GM12878 (cell line): ENCODE results near the gene ATP6V0D1. TPM values are rescaled to one million over a fixed set of nuclear protein-coding genes. Genes with fewer than 3 reads are reported as not detected.

Source experiments
- ATF7 ChIP-seq: fragments of 450-650 bp; IDR thresholded peaks from 2 replicates; pipeline ENCODE4 v1.6.1; 2016; ENCODE audit warnings: low read depth, mild to moderate bottlenecking
- BACH1 ChIP-seq: fragments of 450-650 bp; IDR thresholded peaks from 2 replicates; pipeline ENCODE4 v1.6.1; 2017; ENCODE audit warnings: mild to moderate bottlenecking, borderline replicate concordance
- CBX5 ChIP-seq: sonication (generic); IDR thresholded peaks from 2 replicates; pipeline ENCODE4 v1.6.1; 2016; ENCODE audit warnings: low read depth, moderate library complexity, mild to moderate bottlenecking, inconsistent platforms
- CEBPB ChIP-seq, 2 experiments: fragments of 150-350 bp in 1 of 2; IDR thresholded peaks; 2 replicates each; pipeline ENCODE4 v1.6.1; 2012 to 2014; ENCODE audit warnings: low read depth in 2 of 2, low read length in 2 of 2, borderline replicate concordance in 1 of 2, inconsistent platforms in 1 of 2
- E2F4 ChIP-seq: IDR thresholded peaks from 2 replicates; pipeline ENCODE4 v1.6.1; 2012; ENCODE audit warnings: low read depth, low read length, improper control_type of control experiment
- ELK1 ChIP-seq: IDR thresholded peaks from 2 replicates; pipeline ENCODE4 v1.6.1; 2012; ENCODE audit warnings: low read depth, low read length, improper control_type of control experiment
- FOXM1 ChIP-seq: IDR thresholded peaks from 2 replicates; pipeline ENCODE4 v1.6.1; 2012; ENCODE audit warnings: low read depth, mild to moderate bottlenecking, inconsistent platforms, low read length, moderate library complexity
- HCFC1 ChIP-seq: fragments of 150-350 bp; IDR thresholded peaks from 2 replicates; pipeline ENCODE4 v1.6.1; 2014; ENCODE audit warnings: low read length
- IKZF2 ChIP-seq, 2 experiments: fragments of 450-650 bp; IDR thresholded peaks; 2 replicates each; pipeline ENCODE4 v1.6.1; 2017; ENCODE audit warnings: mild to moderate bottlenecking in 2 of 2, moderate library complexity in 2 of 2
- KDM1A ChIP-seq: fragments of 200-600 bp; sonication (generic); IDR thresholded peaks from 2 replicates; pipeline ENCODE4 v1.6.1; 2016; ENCODE audit warnings: borderline replicate concordance
- MYC ChIP-seq: IDR thresholded peaks from 2 replicates; pipeline ENCODE4 v1.6.1; 2011; ENCODE audit warnings: mild to moderate bottlenecking, low read length, moderate library complexity, inconsistent platforms; ENCODE audit not compliant: insufficient read depth, insufficient replicate concordance, insufficient read length, severe bottlenecking
- POLR2AphosphoS2 ChIP-seq: IDR thresholded peaks from 2 replicates; pipeline ENCODE4 v1.6.1; 2011; ENCODE audit warnings: low read depth, mild to moderate bottlenecking, low read length, improper control_type of control experiment, moderate library complexity
- SIX5 ChIP-seq: IDR thresholded peaks from 2 replicates; pipeline ENCODE4 v1.6.1; 2011; ENCODE audit warnings: mild to moderate bottlenecking, low read depth, low read length, moderate library complexity; ENCODE audit not compliant: severe bottlenecking
- SMARCA5 ChIP-seq: fragments of 450-650 bp; IDR thresholded peaks from 2 replicates; pipeline ENCODE4 v1.6.1; 2017; ENCODE audit warnings: mild to moderate bottlenecking
- TAF1 ChIP-seq: IDR thresholded peaks from 2 replicates; pipeline ENCODE4 v1.6.1; 2011; ENCODE audit warnings: mild to moderate bottlenecking, low read depth, low read length, borderline replicate concordance
- TBL1XR1 ChIP-seq: IDR thresholded peaks from 2 replicates; pipeline ENCODE4 v1.6.1; 2012; ENCODE audit warnings: low read depth, low read length, improper control_type of control experiment
- YBX1 ChIP-seq: fragments of 450-650 bp; IDR thresholded peaks from 2 replicates; pipeline ENCODE4 v1.6.1; 2016; ENCODE audit warnings: antibody characterized with exemption
- ZNF24 ChIP-seq: fragments of 450-650 bp; IDR thresholded peaks from 2 replicates; pipeline ENCODE4 v1.6.1; 2017; ENCODE audit warnings: antibody characterized with exemption, mild to moderate bottlenecking
- ZNF687 ChIP-seq: fragments of 450-650 bp; IDR thresholded peaks from 2 replicates; pipeline ENCODE4 v1.6.1; 2017; ENCODE audit warnings: mild to moderate bottlenecking, moderate library complexity
- polyA plus RNA-seq, 11 experiments: library from polyadenylated mRNA; depleted of rRNA in 4 of 11; unstranded in 6 of 11; stranded (reverse) in 5 of 11; fragments of >200 nt; fragmentation: Nextera tagmentation in 4 of 11; fragmentation: Illumina TruSeq in 1 of 11; extraction: Ambion mirVana in 4 of 11; extraction: Trizol in 1 of 11; gene quantifications; 1 replicate in 1 of 11; 2 replicates in 10 of 11; pipeline versions ENCODE4 v1.2.1 to v1.2.3, GENCODE V29; 2011 to 2016; ENCODE audit warnings: inconsistent platforms in 2 of 11, missing spikeins in 2 of 11, low read depth in 1 of 11
- total RNA-seq, 4 experiments: library from RNA; depleted of rRNA in 3 of 4; stranded (reverse); fragments of >200 nt in 3 of 4; fragmentation: Illumina TruSeq in 1 of 4; extraction: Trizol in 1 of 4; gene quantifications; 2 replicates each; pipeline versions ENCODE4 v1.2.1 to v1.2.3, GENCODE V29; 2013 to 2021
- TF ChIP-seq, protein P1 (sequence below), 3 experiments: IDR thresholded peaks in 2 of 3; conservative IDR thresholded peaks in 1 of 3; 2 replicates each; pipeline ENCODE4 v1.5.1; 2011; ENCODE audit warnings: low read depth in 3 of 3, low read length in 3 of 3, mild to moderate bottlenecking in 3 of 3, control low read depth in 2 of 3, moderate library complexity in 2 of 3, inconsistent platforms in 1 of 3, mixed read lengths in 1 of 3; ENCODE audit not compliant: control insufficient read depth in 2 of 3, insufficient read depth in 1 of 3; ENCODE audit errors: extremely low read depth in 1 of 3

ATP6V0D1 gene
- total and polyA plus RNA-seq, 10 of the 15 experiments (the other 5 are each of a cell fraction or from before 2014, with no cell fraction given): 28.1 to 141 (median 70.3) TPM

DNA sequence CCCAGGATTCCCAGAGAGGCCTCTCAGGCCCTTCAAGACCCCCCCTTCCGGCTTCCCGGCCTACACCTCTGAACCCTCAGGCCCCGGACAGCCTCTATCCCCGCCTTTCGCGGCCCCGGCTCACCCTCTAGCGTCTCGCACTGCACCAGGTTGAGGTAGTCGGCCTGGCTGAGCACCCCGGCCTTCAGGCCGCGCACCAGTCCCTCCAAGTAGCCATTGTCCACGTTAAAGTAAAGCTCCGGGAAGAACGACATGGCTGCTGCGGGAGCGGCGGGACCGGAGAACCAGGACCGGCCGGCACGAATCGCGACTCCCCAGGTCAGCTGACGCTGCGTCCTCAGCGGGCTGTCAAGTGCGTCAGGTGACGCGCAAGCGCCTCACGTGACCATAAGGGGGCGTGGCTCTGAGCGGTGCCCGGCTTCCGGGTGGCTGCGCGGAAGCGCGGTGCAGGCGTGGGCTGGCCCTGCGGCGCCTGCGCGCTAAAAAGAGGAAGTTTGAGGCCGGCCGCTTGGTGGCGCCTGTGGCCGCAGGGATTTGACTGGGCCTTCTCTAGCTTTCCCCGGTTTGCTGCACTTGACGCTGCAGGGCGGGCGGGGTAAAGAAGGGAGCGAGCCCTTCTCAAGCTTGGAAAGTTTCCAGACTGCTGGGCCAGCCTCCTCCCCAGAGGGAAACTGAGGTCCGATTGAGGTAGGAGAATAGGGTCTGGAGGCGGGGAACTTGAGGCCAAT lies at the start of gene ATP6V0D1 (continued):
- TF ChIP-seq YBX1: no peak
- TF ChIP-seq SMARCA5: peak; percentile 59; the same call in 1 of the 2 replicates
- peak; percentile 68; the same call in 1 of the 2 replicates for TF ChIP-seq ELK1
- TF ChIP-seq FOXM1: peak; percentile 72; the same call in 1 of the 2 replicates
- TF ChIP-seq HCFC1: peak; percentile 67
- no peak for TF ChIP-seq SIX5
- peak; percentile 77 for TF ChIP-seq TBL1XR1
- TF ChIP-seq ATF7: 0 out of 2 replicates have a peak, but pooled peaks have one; percentile 16
- peak; percentile 88 for TF ChIP-seq TAF1
- TF ChIP-seq, protein P1, sequence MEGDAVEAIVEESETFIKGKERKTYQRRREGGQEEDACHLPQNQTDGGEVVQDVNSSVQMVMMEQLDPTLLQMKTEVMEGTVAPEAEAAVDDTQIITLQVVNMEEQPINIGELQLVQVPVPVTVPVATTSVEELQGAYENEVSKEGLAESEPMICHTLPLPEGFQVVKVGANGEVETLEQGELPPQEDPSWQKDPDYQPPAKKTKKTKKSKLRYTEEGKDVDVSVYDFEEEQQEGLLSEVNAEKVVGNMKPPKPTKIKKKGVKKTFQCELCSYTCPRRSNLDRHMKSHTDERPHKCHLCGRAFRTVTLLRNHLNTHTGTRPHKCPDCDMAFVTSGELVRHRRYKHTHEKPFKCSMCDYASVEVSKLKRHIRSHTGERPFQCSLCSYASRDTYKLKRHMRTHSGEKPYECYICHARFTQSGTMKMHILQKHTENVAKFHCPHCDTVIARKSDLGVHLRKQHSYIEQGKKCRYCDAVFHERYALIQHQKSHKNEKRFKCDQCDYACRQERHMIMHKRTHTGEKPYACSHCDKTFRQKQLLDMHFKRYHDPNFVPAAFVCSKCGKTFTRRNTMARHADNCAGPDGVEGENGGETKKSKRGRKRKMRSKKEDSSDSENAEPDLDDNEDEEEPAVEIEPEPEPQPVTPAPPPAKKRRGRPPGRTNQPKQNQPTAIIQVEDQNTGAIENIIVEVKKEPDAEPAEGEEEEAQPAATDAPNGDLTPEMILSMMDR (IDR thresholded peaks at IDR 0.05 in 2 of 3, conservative IDR thresholded peaks at IDR 0.05 in 1 of 3; ENCODE audit: control insufficient read depth in 2 of 3, extremely low read depth in 1 of 3, insufficient read depth in 1 of 3, low read depth in 3 of 3, low read length in 3 of 3): peak; percentile 82 to 97 (median 93); a peak in 5 of 6 replicates
- peak; percentile 77; the same call in 1 of the 2 replicates for TF ChIP-seq POLR2AphosphoS2
- peak; percentile 77; the same call in 1 of the 2 replicates for TF ChIP-seq CBX5
- TF ChIP-seq CEBPB (IDR thresholded peaks at IDR 0.05; ENCODE audit: borderline replicate concordance in 1 of 2, low read depth in 2 of 2, low read length in 2 of 2): no peak
- TF ChIP-seq IKZF2 (IDR thresholded peaks at IDR 0.05): peak in 1 of 2 experiments; percentile 55; a peak in 1 of 4 replicates
- TF ChIP-seq KDM1A: no peak
- TF ChIP-seq E2F4: no peak; the same call in 1 of the 2 replicates
- TF ChIP-seq BACH1: peak; percentile 31; the same call in 1 of the 2 replicates
- TF ChIP-seq ZNF687: no peak
- TF ChIP-seq MYC: no peak
- TF ChIP-seq ZNF24: no peak
